ENCODE data around the gene UBE2Q1.

UBE2Q1 gene

GRCh38 chr1:154557939-154558719 lies at the start of gene UBE2Q1:
Gene UBE2Q1 (minus strand): TSS chr1:154558662. CDS start chr1:154558553, 109 bp downstream.
- no peak for DNase-seq

- peak; percentile 98 for DNase-seq
Measured at GRCh38 chr1:154607609-154608396, 49.3 kb upstream of the UBE2Q1 start, which contains the start of gene ADAR. Gene ADAR (minus strand): TSS chr1:154608186. CDS start chr1:154608006, 180 bp downstream.

- peak; percentile 58 for DNase-seq
Measured at GRCh38 chr1:154607106-154607608, 48.7 kb upstream of the UBE2Q1 start.

GRCh38 chr1:154605534-154605933 lies 47.1 kb upstream of the UBE2Q1 start:
- DNase-seq, result no peak

GRCh38 chr1:154603317-154603716 lies 44.9 kb upstream of the UBE2Q1 start:
- no peak for DNase-seq

GRCh38 chr1:154599658-154600057 lies 41.2 kb upstream of the UBE2Q1 start:
- no peak for DNase-seq

GRCh38 chr1:154598871-154599635 lies 40.6 kb upstream of the UBE2Q1 start:
- no peak for DNase-seq

GRCh38 chr1:154595621-154596020 lies 37.2 kb upstream of the UBE2Q1 start:
- DNase-seq, result no peak

- no peak for DNase-seq
Measured at GRCh38 chr1:154594811-154595210, 36.3 kb upstream of the UBE2Q1 start.

GRCh38 chr1:154593390-154593789 lies 34.9 kb upstream of the UBE2Q1 start:
- no peak for DNase-seq

- DNase-seq, result no peak
Measured at GRCh38 chr1:154591206-154591605, 32.7 kb upstream of the UBE2Q1 start.

GRCh38 chr1:154590756-154591155 lies 32.3 kb upstream of the UBE2Q1 start:
- DNase-seq, result no peak

GRCh38 chr1:154589780-154590179 lies 31.3 kb upstream of the UBE2Q1 start:
- DNase-seq, result no peak

GRCh38 chr1:154586641-154587040 lies 28.2 kb upstream of the UBE2Q1 start:
- no peak for DNase-seq

GRCh38 chr1:154586231-154586630 lies 27.8 kb upstream of the UBE2Q1 start:
- no peak for DNase-seq

GRCh38 chr1:154584267-154584994 lies 26.0 kb upstream of the UBE2Q1 start:
- DNase-seq, result no peak

GRCh38 chr1:154583773-154584172 lies 25.3 kb upstream of the UBE2Q1 start:
- peak; percentile 33 for DNase-seq

GRCh38 chr1:154582885-154583284 lies 24.4 kb upstream of the UBE2Q1 start:
- no peak for DNase-seq

- no peak for DNase-seq
Measured at GRCh38 chr1:154581766-154582165, 23.3 kb upstream of the UBE2Q1 start.

GRCh38 chr1:154579374-154579773 lies 20.9 kb upstream of the UBE2Q1 start:
- DNase-seq, result no peak

- no peak for DNase-seq
Measured at GRCh38 chr1:154578058-154578418, 19.6 kb upstream of the UBE2Q1 start.

GRCh38 chr1:154577346-154578057 lies 19.0 kb upstream of the UBE2Q1 start:
- no peak for DNase-seq
